ENCODE results near the gene EIF2D. TPM values are rescaled to one million over a fixed set of nuclear protein-coding genes. Genes with fewer than 3 reads are reported as not detected.
A peak's percentile ranks its signal among the peaks of the same experiment; 100 is the strongest.

Gene EIF2D
- total and polyA plus RNA-seq, 9 of the 15 experiments (the other 6 are each of a cell fraction or from before 2014, with no cell fraction given) = 81.1 to 138 (median 93.9) TPM

- TF ChIP-seq CEBPB (tag; IDR thresholded peaks at IDR 0.05) = no peak
- TF ChIP-seq RFX7 (CRISPR knock-in tag; IDR thresholded peaks at IDR 0.05) = no peak
- TF ChIP-seq, protein P1, sequence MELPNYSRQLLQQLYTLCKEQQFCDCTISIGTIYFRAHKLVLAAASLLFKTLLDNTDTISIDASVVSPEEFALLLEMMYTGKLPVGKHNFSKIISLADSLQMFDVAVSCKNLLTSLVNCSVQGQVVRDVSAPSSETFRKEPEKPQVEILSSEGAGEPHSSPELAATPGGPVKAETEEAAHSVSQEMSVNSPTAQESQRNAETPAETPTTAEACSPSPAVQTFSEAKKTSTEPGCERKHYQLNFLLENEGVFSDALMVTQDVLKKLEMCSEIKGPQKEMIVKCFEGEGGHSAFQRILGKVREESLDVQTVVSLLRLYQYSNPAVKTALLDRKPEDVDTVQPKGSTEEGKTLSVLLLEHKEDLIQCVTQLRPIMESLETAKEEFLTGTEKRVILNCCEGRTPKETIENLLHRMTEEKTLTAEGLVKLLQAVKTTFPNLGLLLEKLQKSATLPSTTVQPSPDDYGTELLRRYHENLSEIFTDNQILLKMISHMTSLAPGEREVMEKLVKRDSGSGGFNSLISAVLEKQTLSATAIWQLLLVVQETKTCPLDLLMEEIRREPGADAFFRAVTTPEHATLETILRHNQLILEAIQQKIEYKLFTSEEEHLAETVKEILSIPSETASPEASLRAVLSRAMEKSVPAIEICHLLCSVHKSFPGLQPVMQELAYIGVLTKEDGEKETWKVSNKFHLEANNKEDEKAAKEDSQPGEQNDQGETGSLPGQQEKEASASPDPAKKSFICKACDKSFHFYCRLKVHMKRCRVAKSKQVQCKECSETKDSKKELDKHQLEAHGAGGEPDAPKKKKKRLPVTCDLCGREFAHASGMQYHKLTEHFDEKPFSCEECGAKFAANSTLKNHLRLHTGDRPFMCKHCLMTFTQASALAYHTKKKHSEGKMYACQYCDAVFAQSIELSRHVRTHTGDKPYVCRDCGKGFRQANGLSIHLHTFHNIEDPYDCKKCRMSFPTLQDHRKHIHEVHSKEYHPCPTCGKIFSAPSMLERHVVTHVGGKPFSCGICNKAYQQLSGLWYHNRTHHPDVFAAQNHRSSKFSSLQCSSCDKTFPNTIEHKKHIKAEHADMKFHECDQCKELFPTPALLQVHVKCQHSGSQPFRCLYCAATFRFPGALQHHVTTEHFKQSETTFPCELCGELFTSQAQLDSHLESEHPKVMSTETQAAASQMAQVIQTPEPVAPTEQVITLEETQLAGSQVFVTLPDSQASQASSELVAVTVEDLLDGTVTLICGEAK (IDR thresholded peaks at IDR 0.05) = peak; percentile 4; the same call in 1 of the 2 replicates
- TF ChIP-seq, protein P1 (CRISPR knock-in tag; IDR thresholded peaks at IDR 0.05) = no peak
- peak in 2 of 3 experiments; percentile 35 to 49 for TF ChIP-seq YY1 (IDR thresholded peaks at IDR 0.05; ENCODE audit: borderline replicate concordance in 1 of 3, control insufficient read depth in 1 of 3, extremely low read depth in 1 of 3, insufficient read depth in 3 of 3, insufficient read length in 1 of 3, insufficient replicate concordance in 2 of 3, low read depth in 1 of 3, low read length in 2 of 3)
- TF ChIP-seq DDX20 (tag; IDR thresholded peaks at IDR 0.05; ENCODE audit: low read depth) = no peak
- TF ChIP-seq ZNF609 (CRISPR knock-in tag; IDR thresholded peaks at IDR 0.05; ENCODE audit: borderline replicate concordance) = peak; percentile 21; the same call in 1 of the 2 replicates
- no peak for TF ChIP-seq NCOA4 (IDR thresholded peaks at IDR 0.05; ENCODE audit: partially characterized antibody)
- no peak for TF ChIP-seq YBX1 (IDR thresholded peaks at IDR 0.05)
- peak; percentile 99 for TF ChIP-seq RFX1 (IDR thresholded peaks at IDR 0.05)
Measured at GRCh38 chr1:206635080-206635977, 23.1 kb upstream of the EIF2D start, which contains the start of gene DYRK3 (continued).
